GM12878 (cell line): Measurements from ENCODE around the gene CXorf66. TPM values are rescaled to one million over a fixed set of nuclear protein-coding genes. Genes with fewer than 3 reads are reported as not detected.

Experiments used
- ATAC-seq: fragments of 200-7000 bp; cut with Tn5 transposase; 3 replicates; pipeline ENCODE4 v1.9.1; 2020; ENCODE audit warnings: mild to moderate bottlenecking, moderate library complexity
- BruUV-seq: library from RNA; stranded (reverse); fragments of 400-500 nt; replicated peaks from 2 replicates; lab custom pipeline; 2021; lab: Mats Ljungman, UMichigan
- CTCF ChIA-PET: fragments of 300-600 bp; sonication (Branson Sonifier 250); formaldehyde crosslinking; extraction: SDS; loops from one replicate; lab custom pipeline; 2021; ENCODE audit warnings: inconsistent platforms; lab: Yijun Ruan, JAX
- POLR2A ChIA-PET: fragments of 350-600 bp; formaldehyde crosslinking; extraction: SDS; loops from one replicate; lab custom pipeline; 2021; ENCODE audit warnings: inconsistent platforms; lab: Charles Lee
- RAD21 ChIA-PET: fragments of 300-600 bp; sonication (Branson Sonifier 250); formaldehyde crosslinking; loops from one replicate; lab custom pipeline; 2023; ENCODE audit warnings: antibody characterized with exemption; ENCODE audit not compliant: unreplicated experiment; lab: Charles Lee
- SMC1A ChIA-PET: fragments of 300-600 bp; sonication (Branson Sonifier 250); formaldehyde crosslinking; loops from one replicate; lab custom pipeline; 2023; ENCODE audit not compliant: unreplicated experiment, uncharacterized antibody; lab: Charles Lee
- DNase-seq: peaks from one replicate; pipeline ENCODE4 v3.0.0-alpha.2; 2011; ENCODE audit warnings: low read depth, low spot score
- FAIRE-seq: peaks from 3 replicates; lab custom pipeline; 2011; peaks lifted over from hg19 to GRCh38; lab: Jason Lieb, UNC
- H2AFZ ChIP-seq: 2 replicates; pipeline ENCODE4 v1.6.0; 2011; ENCODE audit warnings: low read depth, low read length, control low read depth; ENCODE audit not compliant: control insufficient read depth
- H3K27ac ChIP-seq: 2 replicates; pipeline ENCODE4 v1.5.1; 2011; ENCODE audit warnings: control low read depth; ENCODE audit not compliant: control insufficient read depth, insufficient read depth
- H3K27me3 ChIP-seq, 2 experiments: replicated peaks in 1 of 2; 2 replicates each; pipeline versions ENCODE4 v1.6.0 to v1.6.1; 2011; ENCODE audit warnings: low read length in 1 of 2; ENCODE audit not compliant: control insufficient read depth in 2 of 2, insufficient read depth in 2 of 2
- H3K36me3 ChIP-seq, 2 experiments: 2 replicates each; pipeline ENCODE4 v1.5.1; 2011; ENCODE audit warnings: low read length in 1 of 2; ENCODE audit not compliant: control insufficient read depth in 2 of 2, insufficient read depth in 2 of 2
- H3K4me1 ChIP-seq: 2 replicates; pipeline ENCODE4 v1.6.1; 2011; ENCODE audit warnings: mild to moderate bottlenecking, low read length, moderate library complexity, mixed read lengths; ENCODE audit not compliant: control insufficient read depth, insufficient read depth
- H3K4me2 ChIP-seq: 2 replicates; pipeline ENCODE4 v1.6.0; 2011; ENCODE audit warnings: control low read depth; ENCODE audit not compliant: control insufficient read depth, insufficient read depth
- H3K4me3 ChIP-seq: fragments of 200-600 bp; sonication (generic); 2 replicates; pipeline ENCODE4 v1.5.1; 2016
- H3K79me2 ChIP-seq: 2 replicates; pipeline ENCODE4 v1.6.0; 2011; ENCODE audit warnings: low read length; ENCODE audit not compliant: control insufficient read depth, insufficient read depth
- H3K9ac ChIP-seq: 2 replicates; pipeline ENCODE4 v1.8.0; 2011; ENCODE audit warnings: low read length, control low read depth, mixed read lengths; ENCODE audit not compliant: control insufficient read depth, insufficient read depth
- H3K9me3 ChIP-seq: replicated peaks from 3 replicates; pipeline ENCODE4 v1.5.1; 2011; ENCODE audit warnings: mild to moderate bottlenecking, low read length; ENCODE audit not compliant: control insufficient read depth, insufficient read depth
- H4K20me1 ChIP-seq: 2 replicates; pipeline ENCODE4 v1.6.0; 2011; ENCODE audit not compliant: control insufficient read depth, insufficient read depth
- CREM ChIP-seq: IDR thresholded peaks from 2 replicates; pipeline ENCODE4 v1.6.1; 2014; ENCODE audit warnings: antibody characterized with exemption, low read depth
- EED ChIP-seq: sonication (generic); IDR thresholded peaks from 2 replicates; pipeline ENCODE4 v1.6.1; 2016; ENCODE audit warnings: antibody characterized with exemption, low read depth
- HDAC2 ChIP-seq: fragments of 200-600 bp; sonication (generic); IDR thresholded peaks from 2 replicates; pipeline ENCODE4 v1.6.1; 2017
- MTA3 ChIP-seq: IDR thresholded peaks from 2 replicates; pipeline ENCODE4 v1.6.1; 2012; ENCODE audit warnings: low read length, inconsistent platforms, borderline replicate concordance
- NFXL1 ChIP-seq: fragments of 450-650 bp; IDR thresholded peaks from 2 replicates; pipeline ENCODE4 v1.6.1; 2017; ENCODE audit warnings: antibody characterized with exemption, mild to moderate bottlenecking, borderline replicate concordance
- NFYB ChIP-seq: IDR thresholded peaks from 2 replicates; pipeline ENCODE4 v1.6.1; 2011; ENCODE audit warnings: low read depth, mild to moderate bottlenecking, low read length, improper control_type of control experiment, moderate library complexity; ENCODE audit not compliant: insufficient read depth
- SREBF1 ChIP-seq: IDR thresholded peaks from 2 replicates; pipeline ENCODE4 v1.6.1; 2012; ENCODE audit warnings: mild to moderate bottlenecking, low read length
- ZSCAN29 ChIP-seq: fragments of 450-650 bp; IDR thresholded peaks from 2 replicates; pipeline ENCODE4 v1.6.1; 2017; ENCODE audit warnings: mild to moderate bottlenecking, moderate library complexity
- WGBS: methylation state at CpG from one replicate; pipeline ENCODE4 v1.1.6; 2016; ENCODE audit warnings: low lambda C conversion rate; ENCODE audit not compliant: insufficient replicate concordance, insufficient coverage; ENCODE audit errors: missing lambda C conversion rate; 5-methylcytosine and 5-hydroxymethylcytosine counted together
- in situ Hi-C: fragments of 300-500 bp; cut with MboI; formaldehyde crosslinking; loops from 9 replicates; pipeline ENCODE4 v1.14.3; 2018; ENCODE audit warnings: mixed read lengths
- intact Hi-C: fragments of 100-400 bp; cut with micrococcal nuclease; formaldehyde crosslinking; loops from one replicate; pipeline ENCODE4 v1.14.2; 2022; ENCODE audit not compliant: unreplicated experiment
- polyA plus RNA-seq, 11 experiments: library from polyadenylated mRNA; depleted of rRNA in 4 of 11; unstranded in 6 of 11; stranded (reverse) in 5 of 11; fragments of >200 nt; fragmentation: Nextera tagmentation in 4 of 11; fragmentation: Illumina TruSeq in 1 of 11; extraction: Ambion mirVana in 4 of 11; extraction: Trizol in 1 of 11; gene quantifications; 1 replicate in 1 of 11; 2 replicates in 10 of 11; pipeline versions ENCODE4 v1.2.1 to v1.2.3, GENCODE V29; 2011 to 2016; ENCODE audit warnings: inconsistent platforms in 2 of 11, missing spikeins in 2 of 11, low read depth in 1 of 11
- total RNA-seq, 4 experiments: library from RNA; depleted of rRNA in 3 of 4; stranded (reverse); fragments of >200 nt in 3 of 4; fragmentation: Illumina TruSeq in 1 of 4; extraction: Trizol in 1 of 4; gene quantifications; 2 replicates each; pipeline versions ENCODE4 v1.2.1 to v1.2.3, GENCODE V29; 2013 to 2021
- TF ChIP-seq, protein P1 (sequence below): fragments of 450-650 bp; formaldehyde crosslinking; IDR thresholded peaks from 2 replicates; pipeline ENCODE4 v1.4.0; 2020; ENCODE audit warnings: mild to moderate bottlenecking, moderate library complexity
- TF ChIP-seq, protein P2 (sequence below): fragments of 450-650 bp; IDR thresholded peaks from 2 replicates; pipeline ENCODE4 v1.6.1; 2018; ENCODE audit warnings: borderline replicate concordance, mild to moderate bottlenecking; ENCODE audit not compliant: partially characterized antibody

Gene CXorf66
- total and polyA plus RNA-seq, 10 of the 15 experiments (the other 5 are each of a cell fraction or from before 2014, with no cell fraction given) = not detected

DNA sequence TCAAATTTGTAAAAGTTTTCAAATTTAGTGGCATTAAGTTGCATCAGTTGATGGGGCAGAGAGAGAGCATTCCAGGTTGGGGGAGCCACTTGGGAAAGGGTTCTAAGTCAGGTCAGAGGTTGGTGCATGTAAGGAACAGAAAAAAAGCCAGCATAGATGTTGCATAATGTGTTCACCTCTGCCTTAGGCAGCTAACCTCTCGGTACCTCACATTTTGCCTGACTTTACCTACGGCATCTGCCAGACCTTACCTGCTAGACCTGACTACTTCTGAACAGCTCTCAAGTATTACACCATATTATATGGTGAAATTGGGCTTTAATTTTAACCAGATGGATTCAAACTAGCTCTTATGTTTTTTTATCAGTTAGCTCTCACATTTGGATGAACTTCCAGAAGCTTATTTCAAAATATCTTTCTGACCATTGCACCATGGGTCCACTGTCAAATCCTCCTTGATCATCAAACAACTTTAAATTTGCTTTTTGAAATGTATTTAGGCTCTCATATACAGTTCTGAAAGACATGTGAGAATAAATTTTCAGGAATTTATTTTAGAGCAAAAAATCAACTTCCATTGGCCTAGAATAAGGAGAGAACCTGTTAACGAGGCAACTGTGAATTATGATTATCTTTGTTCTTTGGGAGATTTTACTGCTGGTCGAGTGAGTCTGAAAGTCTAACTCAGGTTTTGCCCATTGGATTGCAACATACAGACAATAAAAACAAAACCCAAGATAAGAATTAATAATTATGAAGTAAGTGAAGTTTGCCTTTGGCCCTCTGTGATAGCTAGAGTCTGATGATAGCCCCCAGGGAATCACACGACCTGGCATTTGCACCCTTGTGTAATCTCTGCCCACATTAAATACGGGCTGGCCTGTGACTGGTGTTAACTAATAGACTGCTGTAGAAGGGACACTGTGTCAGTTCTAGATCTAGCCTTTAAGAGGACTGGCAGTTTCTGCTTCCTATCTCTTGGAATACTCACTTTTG is 7.6 kb upstream of the CXorf66 start:
- H3K36me3 ChIP-seq = no peaks in the 10 kb centered on the region
- FAIRE-seq = no peak
- H3K27ac ChIP-seq = no peak overlapping the region
- ATAC-seq = no peak
- H4K20me1 ChIP-seq = no peaks in the 10 kb centered on the region
- in situ Hi-C loops (no loop called here), intact Hi-C loops (loop anchor here (10.0 kb wide), 1 partner anchor 848 kb away; no protein-coding TSS in a partner anchor)
- no peak for DNase-seq
- ChIA-PET RAD21 (no interaction called here), SMC1A (no interaction called here), POLR2A (no interaction called here), CTCF (interaction anchor here (1.0 kb wide), 1 partner anchor 1199 kb away, joined by 3 read pairs; no protein-coding TSS in a partner anchor)
- no peak overlapping the region for H3K4me2 ChIP-seq
- no peak overlapping the region for H2AFZ ChIP-seq
- BruUV-seq = no TSS peak
- no peaks in the 10 kb centered on the region for H3K27me3 ChIP-seq
- H3K9ac ChIP-seq = no peak overlapping the region
- no peaks in the 10 kb centered on the region for H3K4me1 ChIP-seq
- no peak overlapping the region for H3K4me3 ChIP-seq
- no peak for TF ChIP-seq NFXL1
- no peak for TF ChIP-seq NFYB
- H3K9me3 ChIP-seq = no peaks in the 10 kb centered on the region
- H3K79me2 ChIP-seq = no peaks in the 10 kb centered on the region
- 28% methylated on average over 6 of the region's 6 CpGs for WGBS

DNA sequence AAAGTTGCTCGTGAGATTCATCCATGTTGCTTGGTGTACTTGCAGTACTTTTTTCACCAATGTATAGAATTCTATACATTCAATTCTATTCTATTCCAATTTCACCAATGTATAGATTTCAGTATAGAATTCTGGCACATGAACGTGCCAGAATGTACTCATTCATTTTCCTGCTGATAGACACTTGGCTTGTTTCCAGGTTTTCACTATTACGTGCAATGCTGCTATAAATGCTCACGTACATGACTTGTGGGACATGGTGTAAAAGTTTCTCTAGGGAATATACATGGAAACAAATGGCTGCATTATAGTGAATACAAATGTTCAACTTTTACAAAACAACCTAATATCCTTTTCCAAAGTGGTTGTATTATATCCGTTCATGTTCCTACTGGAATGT is 6.8 kb upstream of the CXorf66 start:
- in situ Hi-C loops = no loop called here
- intact Hi-C loops = loop anchor here (10.0 kb wide), 1 partner anchor 847 kb away; no protein-coding TSS in a partner anchor
- no TSS peak for BruUV-seq
- no peak for TF ChIP-seq ZSCAN29
- no peak for TF ChIP-seq SREBF1
- TF ChIP-seq HDAC2 = no peak
- TF ChIP-seq CREM = no peak
- TF ChIP-seq, protein P1, sequence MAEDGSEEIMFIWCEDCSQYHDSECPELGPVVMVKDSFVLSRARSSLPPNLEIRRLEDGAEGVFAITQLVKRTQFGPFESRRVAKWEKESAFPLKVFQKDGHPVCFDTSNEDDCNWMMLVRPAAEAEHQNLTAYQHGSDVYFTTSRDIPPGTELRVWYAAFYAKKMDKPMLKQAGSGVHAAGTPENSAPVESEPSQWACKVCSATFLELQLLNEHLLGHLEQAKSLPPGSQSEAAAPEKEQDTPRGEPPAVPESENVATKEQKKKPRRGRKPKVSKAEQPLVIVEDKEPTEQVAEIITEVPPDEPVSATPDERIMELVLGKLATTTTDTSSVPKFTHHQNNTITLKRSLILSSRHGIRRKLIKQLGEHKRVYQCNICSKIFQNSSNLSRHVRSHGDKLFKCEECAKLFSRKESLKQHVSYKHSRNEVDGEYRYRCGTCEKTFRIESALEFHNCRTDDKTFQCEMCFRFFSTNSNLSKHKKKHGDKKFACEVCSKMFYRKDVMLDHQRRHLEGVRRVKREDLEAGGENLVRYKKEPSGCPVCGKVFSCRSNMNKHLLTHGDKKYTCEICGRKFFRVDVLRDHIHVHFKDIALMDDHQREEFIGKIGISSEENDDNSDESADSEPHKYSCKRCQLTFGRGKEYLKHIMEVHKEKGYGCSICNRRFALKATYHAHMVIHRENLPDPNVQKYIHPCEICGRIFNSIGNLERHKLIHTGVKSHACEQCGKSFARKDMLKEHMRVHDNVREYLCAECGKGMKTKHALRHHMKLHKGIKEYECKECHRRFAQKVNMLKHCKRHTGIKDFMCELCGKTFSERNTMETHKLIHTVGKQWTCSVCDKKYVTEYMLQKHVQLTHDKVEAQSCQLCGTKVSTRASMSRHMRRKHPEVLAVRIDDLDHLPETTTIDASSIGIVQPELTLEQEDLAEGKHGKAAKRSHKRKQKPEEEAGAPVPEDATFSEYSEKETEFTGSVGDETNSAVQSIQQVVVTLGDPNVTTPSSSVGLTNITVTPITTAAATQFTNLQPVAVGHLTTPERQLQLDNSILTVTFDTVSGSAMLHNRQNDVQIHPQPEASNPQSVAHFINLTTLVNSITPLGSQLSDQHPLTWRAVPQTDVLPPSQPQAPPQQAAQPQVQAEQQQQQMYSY (CRISPR knock-in tag) = no peak
- TF ChIP-seq MTA3 = no peak
- TF ChIP-seq, protein P2, sequence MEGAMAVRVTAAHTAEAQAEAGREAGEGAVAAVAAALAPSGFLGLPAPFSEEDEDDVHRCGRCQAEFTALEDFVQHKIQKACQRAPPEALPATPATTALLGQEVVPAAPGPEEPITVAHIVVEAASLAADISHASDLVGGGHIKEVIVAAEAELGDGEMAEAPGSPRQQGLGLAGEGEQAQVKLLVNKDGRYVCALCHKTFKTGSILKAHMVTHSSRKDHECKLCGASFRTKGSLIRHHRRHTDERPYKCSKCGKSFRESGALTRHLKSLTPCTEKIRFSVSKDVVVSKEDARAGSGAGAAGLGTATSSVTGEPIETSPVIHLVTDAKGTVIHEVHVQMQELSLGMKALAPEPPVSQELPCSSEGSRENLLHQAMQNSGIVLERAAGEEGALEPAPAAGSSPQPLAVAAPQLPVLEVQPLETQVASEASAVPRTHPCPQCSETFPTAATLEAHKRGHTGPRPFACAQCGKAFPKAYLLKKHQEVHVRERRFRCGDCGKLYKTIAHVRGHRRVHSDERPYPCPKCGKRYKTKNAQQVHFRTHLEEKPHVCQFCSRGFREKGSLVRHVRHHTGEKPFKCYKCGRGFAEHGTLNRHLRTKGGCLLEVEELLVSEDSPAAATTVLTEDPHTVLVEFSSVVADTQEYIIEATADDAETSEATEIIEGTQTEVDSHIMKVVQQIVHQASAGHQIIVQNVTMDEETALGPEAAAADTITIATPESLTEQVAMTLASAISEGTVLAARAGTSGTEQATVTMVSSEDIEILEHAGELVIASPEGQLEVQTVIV = no peak
- TF ChIP-seq EED = no peak

More for the DNA sequence above, 6.8 kb upstream of the CXorf66 start:
- H3K9ac ChIP-seq = no peak overlapping the region
- no peak overlapping the region for H3K4me3 ChIP-seq
- ChIA-PET CTCF (interaction anchor here (1.0 kb wide), 1 partner anchor 1199 kb away, joined by 3 read pairs; no protein-coding TSS in a partner anchor), POLR2A (no interaction called here), SMC1A (no interaction called here), RAD21 (no interaction called here)
- 44% methylated on average over 5 of the region's 5 CpGs for WGBS
- no peaks in the 10 kb centered on the region for H3K79me2 ChIP-seq
- H3K36me3 ChIP-seq = no peaks in the 10 kb centered on the region
- no peak overlapping the region for H2AFZ ChIP-seq
- H4K20me1 ChIP-seq = no peaks in the 10 kb centered on the region
- no peaks in the 10 kb centered on the region for H3K9me3 ChIP-seq
- no peaks in the 10 kb centered on the region for H3K27me3 ChIP-seq
- no peaks in the 10 kb centered on the region for H3K4me1 ChIP-seq
- DNase-seq = no peak
- no peak for FAIRE-seq
- ATAC-seq = no peak
- no peak overlapping the region for H3K4me2 ChIP-seq
- H3K27ac ChIP-seq = no peak overlapping the region
